ENCODE measurements around the gene ZMYND10.
A peak's percentile ranks its signal among the peaks of the same experiment; 100 is the strongest.

Gene ZMYND10

DNA sequence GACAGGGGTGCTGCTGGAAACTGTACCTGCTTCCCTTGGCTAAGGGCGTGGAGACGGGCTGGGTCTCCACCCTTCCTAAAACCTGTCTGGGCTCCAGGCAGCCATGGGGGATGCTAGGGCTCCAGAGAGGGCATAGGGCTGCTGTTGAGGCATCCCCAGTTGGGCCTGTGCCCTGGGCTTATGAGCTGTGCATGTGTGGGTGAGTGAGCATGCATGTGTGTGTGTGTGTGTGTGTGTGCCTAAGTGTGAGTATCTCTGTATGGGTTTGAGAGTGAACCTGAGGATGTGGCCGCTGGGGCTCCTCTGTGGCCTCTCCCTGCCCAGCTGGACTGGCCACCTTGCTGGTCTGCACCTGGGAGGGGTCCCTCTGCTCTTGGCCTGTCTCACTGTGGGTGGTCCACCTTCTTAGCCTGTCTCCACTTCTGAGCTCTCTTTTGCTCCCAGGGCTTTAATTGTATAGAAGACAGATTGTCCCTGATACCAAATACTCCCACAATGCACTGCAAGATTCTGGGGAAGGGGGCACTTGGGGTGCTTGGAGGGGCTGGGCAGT, 25.7 kb upstream of the ZMYND10 start:
- no peak for DNase-seq (ENCODE audit: low spot score)

DNA sequence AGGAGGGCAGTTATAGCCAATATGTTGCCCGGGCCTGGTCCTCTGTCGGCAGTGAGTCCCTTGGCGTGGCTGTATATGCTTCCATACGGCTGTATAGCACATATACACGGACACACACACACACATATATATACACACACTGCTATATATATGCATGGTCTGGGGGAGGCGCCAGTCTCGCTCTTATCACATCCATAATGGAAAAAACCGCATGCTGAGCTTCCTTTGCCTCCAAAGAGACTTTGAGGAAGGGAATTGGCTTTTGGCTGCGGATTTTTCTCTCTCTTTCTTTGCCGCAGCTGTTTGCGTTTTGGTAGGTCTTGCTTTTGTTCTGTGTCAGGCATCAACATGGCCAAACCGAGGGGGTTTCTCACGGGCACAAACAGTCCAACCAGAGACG, 25.1 kb upstream of the ZMYND10 start:
- DNase-seq (ENCODE audit: low spot score): no peak

DNA sequence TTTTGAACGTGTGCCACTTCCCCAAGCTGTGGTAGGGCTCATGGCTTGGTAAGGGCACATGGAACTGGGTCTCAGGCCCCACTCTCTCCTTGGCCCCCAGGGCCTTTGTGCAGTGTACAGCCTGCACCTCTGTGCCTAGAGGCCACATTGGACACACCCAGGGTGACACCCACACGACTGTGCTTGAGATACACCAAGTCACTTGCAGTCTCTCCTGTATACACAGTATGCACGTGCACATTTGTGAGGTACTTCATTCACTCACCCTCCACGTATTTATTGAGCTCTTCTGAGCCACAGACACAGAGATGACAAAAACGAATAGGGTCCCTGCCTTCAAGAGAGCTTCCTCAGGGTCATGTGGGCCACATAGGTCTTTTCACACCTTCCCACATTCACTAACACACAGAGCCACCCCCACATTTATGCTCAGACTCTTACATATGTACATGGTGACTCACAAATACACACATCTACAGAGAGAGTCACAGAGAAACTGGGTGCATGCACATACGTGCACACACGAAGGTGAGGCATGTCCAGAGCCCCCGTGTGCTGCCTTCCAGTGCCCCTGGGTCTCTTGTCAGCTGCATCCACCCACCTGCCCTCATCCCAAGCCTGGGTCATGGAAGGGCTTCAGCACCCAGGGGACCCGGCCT, 23.6 kb upstream of the ZMYND10 start:
- no peak for DNase-seq (ENCODE audit: low spot score)

DNA sequence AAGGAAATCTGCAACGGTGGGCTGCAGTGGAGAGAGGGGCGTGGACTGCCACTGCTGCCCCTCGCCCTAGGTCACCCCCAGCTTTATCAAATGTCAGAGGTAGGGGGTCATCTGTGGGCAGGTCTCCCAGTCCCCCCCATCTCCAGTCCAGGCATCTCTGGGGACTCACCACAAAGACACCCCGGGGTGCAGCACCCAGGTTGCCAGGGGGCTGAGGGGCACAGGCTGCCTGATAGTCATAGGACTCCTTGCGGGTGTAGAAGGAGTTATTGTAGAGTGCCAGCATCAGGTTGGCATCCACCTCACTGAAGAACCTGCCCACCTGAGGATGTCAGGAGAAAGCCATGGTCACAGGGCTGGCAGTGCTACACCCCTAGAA, 20.3 kb upstream of the ZMYND10 start:
- DNase-seq (ENCODE audit: low spot score): no peak

DNA sequence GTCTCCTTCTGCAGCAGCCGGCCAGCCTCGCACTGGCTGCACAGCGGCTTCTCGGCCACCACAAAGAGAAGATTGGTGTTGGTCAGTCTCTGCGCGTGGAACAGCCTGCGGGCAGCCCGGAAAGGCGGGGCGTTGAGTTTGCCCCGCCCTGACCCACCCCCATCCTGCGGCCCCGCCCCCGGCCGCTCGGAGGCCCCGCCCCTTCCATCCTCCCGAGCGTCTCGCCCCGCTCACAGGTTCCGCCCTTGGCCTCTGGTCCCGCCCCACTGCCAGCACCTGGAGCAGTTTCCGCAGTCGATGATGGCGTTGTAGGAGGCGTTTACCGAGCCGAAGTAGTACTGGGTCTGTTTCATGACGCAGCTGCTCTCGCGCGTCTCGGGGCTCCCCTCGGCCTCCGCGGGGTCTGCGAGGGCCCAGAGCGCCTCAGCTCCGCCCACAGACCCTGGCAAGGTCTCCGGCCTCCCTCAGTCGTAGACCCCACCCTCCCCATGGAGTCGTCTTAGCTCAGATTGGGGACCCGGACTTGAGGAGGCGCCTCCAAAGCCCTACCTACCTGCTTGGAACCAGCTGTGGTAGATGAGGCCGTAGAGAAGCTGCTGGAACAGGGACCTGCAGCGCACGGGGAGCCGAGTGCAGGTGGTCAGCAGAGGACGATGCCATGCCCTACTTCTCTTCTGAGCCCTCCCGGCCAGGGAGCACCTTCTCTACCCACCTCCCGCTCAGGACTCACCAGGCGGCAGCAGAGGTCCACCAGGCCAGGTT, 19.7 kb upstream of the ZMYND10 start:
- DNase-seq (ENCODE audit: low spot score): peak; percentile 71

DNA sequence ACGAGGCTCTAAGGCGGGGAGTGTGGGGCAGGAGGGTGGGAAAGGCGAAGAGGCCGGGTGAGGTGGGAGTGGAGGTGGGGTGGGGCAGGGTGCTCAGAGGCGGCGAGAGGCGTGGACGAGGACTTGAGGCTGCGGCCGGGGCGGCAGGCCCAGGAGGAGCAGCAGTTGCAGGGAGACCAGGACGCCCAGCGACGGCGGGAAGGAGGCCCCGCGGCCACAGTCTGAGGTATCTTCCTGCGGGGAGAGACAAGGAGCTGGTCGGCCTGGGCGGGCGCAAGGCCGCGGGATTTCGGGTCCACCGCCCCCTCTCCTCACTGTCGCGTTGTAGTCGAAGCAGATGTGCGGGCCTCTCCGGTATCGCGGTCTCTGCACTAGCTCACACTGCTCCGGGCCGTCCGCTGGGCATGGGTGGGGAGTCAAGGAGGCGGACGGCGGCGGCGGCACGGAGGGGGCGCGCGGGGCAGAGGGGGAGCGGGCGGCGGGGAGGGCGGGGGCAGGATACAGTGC, 19.1 kb upstream of the ZMYND10 start:
- no peak for DNase-seq (ENCODE audit: low spot score)

DNA sequence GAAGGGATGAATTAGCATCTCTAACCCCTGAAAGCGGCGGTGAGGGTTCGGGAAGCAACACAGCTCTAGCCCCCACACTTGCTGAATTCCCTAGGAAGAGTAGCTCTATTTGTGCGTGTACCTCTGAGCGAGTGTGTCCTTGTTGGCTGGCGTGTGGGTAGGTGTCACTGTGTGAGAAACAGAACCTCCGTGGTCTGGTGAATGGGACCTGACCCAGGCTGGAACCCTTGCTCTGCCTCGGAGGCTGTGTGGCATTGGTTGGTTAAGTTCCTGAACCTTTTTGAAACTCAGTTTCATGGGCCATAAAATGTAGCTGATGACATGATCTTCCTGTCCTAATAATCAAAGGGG, 14.2 kb upstream of the ZMYND10 start:
- no peak for DNase-seq (ENCODE audit: low spot score)

DNA sequence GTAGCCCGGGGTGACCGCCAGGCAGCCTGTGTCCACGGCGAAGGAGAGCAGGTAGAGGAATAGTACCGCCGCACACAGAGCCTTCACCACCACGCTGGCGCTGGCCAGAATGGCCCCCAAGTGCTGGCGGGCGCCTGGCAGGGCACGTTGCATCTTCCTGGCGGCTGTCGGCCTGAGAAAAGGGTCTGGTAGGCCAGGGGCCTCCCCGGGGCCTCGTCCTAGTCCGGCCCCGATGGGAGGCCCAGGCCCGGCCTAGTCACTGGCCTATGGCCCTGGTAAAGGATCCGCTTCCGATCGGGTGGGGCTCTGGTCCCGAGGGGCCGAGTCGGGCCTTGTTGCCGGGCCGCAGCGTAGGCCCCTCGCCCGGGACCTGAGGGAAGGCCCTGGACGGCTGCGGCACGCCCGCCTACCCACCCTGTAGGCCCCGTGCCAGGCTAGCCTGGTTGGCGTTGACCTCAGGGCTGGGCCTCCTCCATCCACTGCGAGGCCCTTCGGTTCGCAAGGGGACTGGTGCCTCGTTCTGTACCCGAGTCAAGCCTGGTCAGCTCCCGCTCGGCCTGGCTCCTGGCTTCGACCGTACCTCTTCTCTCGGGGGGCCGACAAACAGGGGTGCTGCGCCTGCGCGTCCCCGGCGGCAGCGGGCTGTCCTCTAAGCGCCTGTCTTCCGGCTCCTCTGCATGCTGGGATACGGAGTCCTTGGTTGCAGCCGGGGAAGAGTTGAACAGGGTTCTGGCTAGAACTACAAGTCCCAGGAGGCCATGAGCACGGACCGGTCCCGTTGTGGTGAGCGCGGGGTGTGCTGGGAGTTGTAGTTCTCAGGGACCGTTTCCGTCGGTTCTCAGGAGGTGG, 13.6 kb upstream of the ZMYND10 start, which contains the start of gene TMEM115:
TSS of gene TMEM115 (minus strand) at position 611 of the 849 bp plus-strand sequence. CDS start at position 153, 458 bp downstream.
- peak; percentile 100 for DNase-seq (ENCODE audit: low spot score)

DNA sequence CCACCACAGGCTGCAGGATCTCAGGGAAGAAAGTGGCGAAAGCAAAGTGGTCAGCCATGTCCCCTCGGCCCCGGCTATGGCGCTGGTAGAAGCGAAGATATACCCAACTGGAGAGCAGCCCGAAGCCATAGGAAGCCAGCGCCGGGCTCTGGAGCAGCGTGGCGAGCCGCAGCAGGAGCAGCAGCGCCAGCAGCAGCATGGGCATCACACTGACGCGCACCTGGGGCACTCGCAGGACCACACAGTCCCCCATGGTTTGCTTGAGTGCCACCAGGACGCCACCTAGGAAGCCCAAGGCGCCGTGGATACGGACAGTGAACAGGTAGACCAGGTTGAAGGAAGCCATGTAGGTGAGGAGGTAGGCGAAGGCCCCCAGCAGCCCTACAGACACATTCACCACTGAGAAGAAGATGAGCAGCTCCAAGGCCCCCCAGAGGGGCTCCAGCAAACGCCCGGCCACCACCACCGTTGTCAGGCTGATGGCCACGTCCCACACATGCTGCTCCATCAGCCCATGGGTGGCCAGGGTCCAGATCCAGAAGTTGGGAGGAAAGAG, 12.9 kb upstream of the ZMYND10 start:
- DNase-seq (ENCODE audit: low spot score): no peak

DNA sequence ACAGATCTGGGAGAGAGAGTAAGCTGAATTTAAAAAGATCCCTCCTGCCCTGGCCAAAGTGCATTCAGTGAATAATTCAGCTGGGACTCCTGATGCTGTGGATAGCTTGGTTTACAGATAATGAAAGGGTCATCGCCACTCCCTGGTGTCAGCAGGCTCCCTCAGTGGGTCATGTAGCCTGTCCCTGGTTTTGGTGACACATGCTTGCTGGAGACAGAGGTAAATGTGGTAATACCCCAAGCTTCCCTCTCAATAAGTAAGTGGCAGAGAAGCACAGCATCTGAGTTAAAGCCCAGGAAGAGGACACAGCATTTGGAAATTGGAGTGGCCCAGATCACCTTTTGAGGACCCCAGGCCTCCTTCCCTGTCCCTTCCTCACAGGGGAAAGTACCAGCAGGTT, 11.9 kb upstream of the ZMYND10 start:
- DNase-seq (ENCODE audit: low spot score): no peak

DNA sequence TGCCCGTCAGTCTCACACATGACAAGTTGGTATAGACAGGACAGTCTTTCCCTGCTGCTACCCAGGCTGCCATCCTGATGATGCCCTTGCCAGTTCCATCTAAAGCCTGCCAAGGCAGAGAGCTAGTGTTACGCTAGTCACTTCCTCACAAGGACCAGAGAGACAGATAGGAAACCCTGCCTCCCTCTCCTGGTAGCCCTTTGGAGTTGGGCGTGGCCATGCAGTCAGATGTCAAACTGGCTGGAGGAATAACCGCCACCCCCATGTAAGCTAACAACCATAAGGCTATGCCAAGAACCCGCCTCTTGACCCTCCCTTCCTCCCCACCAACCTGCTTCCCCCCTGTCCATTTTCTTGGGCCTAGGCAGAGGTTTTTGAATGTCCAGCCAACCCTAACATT, 11.0 kb upstream of the ZMYND10 start:
- DNase-seq (ENCODE audit: low spot score): no peak

DNA sequence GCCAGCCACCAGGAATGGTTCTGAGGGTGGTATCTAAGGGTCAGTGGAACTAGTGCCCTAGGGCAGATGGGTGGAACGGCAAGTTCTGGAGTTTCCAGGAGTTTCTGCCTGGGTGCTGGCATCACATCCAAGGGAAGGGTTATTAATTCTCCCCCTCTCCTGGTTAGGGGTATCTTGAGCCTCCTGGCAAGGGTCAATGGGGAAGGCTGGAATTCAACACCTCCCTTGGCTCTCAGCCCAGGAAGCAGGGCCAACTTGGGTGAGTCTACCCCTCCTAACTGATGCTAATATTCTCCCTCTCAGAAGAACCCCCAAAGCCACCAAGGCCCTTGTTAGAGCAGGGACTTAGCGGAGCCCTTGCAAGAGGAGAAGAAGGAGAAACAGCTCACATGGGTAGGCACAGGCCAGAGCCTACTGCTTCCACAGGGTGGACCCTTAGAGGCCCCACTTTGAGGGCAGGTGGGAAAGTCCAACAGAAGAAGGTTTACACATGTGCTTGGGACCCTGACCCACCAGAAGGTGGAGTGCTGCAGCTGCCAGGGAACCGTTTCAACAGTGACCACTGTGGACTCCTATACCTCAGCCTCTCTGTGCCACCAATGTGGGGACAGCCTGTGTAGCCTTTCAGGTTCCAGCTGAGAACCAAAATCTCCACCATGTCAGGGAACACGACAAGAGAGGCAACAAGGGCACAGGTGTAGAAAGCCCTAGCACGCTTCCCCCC, 10.5 kb upstream of the ZMYND10 start:
- DNase-seq (ENCODE audit: low spot score): no peak

DNA sequence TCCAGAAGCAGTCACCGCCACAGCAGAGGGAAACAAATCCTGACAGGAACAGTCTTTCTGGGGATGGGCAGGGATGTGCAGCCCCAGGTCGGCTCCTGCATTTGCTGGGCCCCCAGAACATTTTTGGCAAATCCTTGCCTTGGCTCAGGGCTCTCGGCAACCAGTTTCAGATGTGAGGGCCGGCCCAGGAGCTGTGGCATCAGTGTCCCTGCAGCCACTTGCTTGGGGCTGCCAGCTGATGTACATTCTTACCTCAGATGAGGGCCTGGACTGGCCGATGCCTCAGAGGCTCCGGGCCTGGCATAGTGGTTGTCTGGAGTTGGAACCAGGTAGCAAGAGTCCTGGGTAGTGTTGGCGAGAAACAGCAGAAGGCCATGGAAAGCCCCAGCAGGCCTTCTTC, 9.3 kb upstream of the ZMYND10 start:
- no peak for DNase-seq (ENCODE audit: low spot score)

DNA sequence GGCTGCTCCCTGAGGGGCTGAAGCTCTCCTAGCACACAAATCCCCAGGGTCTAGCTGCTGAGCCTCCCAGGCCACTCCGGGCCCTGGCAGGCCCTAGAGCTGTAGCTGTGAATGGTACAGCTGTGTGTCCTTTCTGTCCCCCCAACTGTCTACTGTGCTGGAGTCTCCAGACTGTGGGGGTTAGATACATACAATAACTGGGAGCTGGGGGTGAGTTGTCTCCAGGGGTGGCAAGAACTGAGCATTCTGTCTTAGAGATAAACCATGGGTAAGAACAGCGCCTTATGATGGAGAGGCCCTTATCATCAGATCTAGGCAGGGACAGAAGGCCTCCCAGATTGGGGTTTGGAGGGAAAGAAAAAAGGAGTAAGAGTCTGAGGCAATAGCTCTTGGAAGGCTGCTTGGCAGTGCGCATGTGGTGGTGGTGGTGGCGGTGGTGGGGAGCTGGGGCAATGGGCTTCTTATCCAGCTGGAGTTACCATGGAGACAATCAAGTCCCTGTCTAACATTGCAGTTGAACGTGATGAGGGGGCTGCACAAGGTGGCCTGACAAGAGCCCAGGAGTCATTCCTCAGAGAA, 8.7 kb upstream of the ZMYND10 start:
- no peak for DNase-seq (ENCODE audit: low spot score)

DNA sequence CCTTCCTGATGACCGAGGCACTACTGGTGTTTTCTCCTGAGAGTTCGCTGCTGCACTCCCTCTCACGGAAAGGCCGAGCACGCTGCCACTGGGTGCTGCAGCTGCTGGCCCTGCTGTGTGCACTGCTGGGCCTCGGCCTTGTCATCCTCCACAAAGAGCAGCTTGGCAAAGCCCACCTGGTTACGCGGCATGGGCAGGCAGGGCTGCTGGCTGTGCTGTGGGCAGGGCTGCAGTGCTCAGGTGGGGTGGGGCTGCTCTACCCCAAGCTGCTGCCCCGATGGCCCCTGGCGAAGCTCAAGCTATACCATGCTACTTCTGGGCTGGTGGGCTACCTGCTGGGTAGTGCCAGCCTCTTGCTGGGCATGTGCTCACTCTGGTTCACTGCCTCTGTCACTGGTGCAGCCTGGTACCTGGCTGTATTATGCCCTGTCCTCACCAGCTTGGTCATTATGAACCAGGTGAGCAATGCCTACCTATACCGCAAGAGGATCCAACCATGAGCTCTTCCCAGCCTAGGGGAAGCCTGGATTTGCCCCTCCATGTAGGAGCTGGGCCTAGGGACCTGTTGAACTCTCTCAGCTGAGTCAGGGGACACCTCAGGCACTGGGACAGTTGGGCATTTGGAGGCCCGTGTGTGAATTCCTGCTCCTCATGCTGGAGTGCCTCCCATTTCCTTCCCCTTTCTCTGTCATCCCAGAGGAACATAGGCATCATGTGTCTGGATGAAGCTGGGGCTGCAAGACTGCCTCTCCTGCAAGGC, 7.9 kb upstream of the ZMYND10 start:
- DNase-seq (ENCODE audit: low spot score): no peak

DNA sequence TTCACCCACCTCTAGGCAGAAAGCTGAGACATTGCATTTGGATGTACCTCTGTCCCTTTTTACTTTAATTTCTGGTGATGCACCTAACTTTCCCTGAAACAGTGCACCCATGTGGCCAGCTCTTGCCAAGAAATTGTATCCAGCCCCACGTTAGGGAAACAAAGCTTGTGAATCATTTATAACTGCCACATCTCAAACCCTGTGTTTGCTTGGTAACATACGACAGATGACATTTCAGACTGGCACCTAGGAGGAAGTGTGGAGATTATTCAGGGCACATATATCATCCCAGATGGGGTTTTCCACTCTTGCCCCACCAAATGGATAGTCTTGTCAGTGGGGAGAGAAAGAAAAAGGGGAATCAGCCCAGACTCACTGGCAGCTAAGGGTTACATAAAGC, 7.2 kb upstream of the ZMYND10 start:
- no peak for DNase-seq (ENCODE audit: low spot score)

DNA sequence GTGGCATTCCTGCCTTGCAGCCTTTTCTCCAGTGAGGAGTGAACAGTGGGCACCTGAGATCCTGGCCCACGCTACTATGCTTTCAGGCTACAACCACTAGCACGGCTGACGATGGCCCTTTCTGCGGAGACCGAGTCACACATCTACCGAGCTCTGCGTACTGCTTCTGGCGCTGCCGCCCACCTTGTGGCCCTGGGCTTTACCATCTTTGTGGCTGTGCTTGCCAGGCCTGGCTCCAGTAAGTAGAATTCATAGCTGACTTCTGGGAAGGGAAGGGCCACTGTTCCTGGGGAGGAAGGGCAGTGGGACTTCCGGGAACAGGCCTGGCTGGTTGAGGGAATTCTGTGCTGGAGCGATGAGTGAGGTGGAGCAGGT, 5.8 kb upstream of the ZMYND10 start:
- DNase-seq (ENCODE audit: low spot score): no peak

DNA sequence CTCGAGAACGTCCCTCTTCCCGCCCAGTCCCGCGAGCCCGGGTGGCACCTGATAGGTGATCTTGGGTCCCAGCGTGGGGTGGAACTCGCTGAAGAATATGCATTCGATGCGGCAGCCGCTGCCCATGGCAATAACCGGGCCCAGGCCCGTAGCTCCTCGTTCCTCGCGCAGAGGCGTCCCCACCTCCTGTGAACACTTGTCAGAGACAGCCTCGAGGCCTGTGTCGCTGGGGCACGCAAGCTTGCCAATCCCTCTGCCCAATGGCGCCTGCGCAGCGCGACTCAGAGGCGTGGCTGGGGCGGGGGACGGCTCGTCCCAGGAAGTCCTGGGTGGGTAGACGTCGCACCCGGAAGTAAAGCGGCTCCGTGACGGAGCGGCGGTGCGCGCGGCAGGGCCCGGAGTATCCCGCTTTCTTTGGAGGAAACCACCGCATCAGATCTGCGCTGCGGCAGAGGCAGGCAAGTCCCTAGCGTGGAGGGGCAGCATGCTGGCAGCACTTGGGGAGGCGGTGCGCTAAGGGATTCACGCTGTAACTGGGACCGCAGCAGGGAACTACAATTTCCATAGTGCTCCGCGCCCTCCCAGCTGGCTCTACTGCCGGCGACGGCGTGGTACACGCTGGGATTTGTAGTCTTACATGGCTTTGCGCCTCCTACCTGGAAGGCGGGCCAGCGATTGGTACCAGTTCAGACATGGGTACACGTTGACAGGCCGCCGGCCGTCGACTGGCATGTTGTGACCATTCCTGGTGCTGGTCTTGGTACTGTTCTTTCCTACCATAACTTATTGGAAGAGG, 5.2 kb upstream of the ZMYND10 start, which contains the start of the genes CYB561D2 and NPRL2:
TSS of gene CYB561D2 (plus strand) at position 336 of the 796 bp plus-strand sequence. CDS start 572 bp downstream, outside the sequence.
TSS of gene NPRL2 (minus strand) at position 249 of the 796 bp plus-strand sequence. CDS start at position 126, 123 bp downstream.
- DNase-seq (ENCODE audit: low spot score): peak; percentile 97

DNA sequence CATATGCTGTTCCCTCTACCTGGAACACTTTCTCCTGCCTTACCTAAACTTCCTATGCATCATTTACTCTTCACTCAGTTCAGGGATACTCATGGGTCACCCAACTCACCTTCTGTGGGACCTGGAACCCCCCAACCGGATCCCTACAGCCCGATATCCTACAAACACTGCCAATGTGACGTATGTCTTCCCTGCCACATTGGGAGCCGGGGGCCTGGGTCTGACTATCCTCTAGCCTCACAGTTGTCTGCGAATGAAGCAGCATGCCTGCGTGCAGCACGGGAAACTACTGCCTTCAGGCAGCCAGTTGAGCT, 4.6 kb upstream of the ZMYND10 start:
- no peak for DNase-seq (ENCODE audit: low spot score)

Measured in putamen (tissue), 1 donor.